Measurements from ENCODE around the gene KRTAP5-7. TPM values are rescaled to one million over a fixed set of nuclear protein-coding genes. Genes with fewer than 3 reads are reported as not detected.

KRTAP5-7 gene
- total and polyA plus RNA-seq, 2 donors (not counting 3 experiments of a cell fraction or from before 2014, with no cell fraction given): 0.07 TPM; not detected in 1

DNA sequence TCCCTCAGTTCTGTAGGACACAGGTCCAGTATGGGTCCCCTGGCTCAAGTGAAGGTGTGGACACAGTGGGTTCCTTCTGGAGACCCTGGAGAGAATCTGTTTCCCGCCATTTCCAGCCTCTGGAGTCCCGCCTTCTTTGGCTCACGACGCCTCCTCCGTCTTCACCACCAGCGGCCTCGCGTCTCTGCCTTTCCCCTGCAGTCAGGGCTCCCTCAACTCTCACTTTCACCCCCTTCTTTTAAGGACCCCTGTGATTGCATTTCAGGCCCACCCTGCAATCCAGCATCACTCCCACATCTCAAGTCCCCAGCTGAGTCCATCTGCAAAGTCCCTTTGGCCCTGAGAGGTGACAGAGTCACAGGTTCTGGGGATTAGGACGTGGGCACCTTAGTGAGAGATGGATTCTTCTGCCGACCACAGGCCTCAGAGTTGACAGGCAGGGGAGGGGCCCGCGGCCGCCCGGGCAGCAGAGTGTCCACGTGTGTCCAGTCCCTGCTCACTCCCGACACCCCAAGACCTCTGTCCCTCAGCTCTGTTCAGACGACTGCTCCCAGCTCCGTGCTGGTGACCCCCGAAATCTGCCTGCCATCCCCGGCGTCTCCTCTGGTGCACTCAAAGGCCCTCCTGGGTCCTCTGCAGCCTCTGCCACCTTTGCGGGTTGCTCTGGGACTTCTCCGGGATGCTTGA, 36.9 kb upstream of the KRTAP5-7 start:
- H2AFZ ChIP-seq (ENCODE audit: low read depth, low read length): no peak overlapping the region
- no peaks in the 10 kb centered on the region for H3K27me3 ChIP-seq (ENCODE audit: control insufficient read depth in 2 of 2, insufficient read depth in 2 of 2, low read length in 2 of 2)
- H3K9me1 ChIP-seq (replicated peaks; ENCODE audit: control insufficient read depth, extremely low read depth, insufficient read depth, low read length): no peaks in the 10 kb centered on the region
- no peaks in the 10 kb centered on the region for H4K20me1 ChIP-seq (replicated peaks; ENCODE audit: control insufficient read depth, extremely low read depth, insufficient read depth, low read length)
- CTCF ChIA-PET: no interaction called here
- H3K36me3 ChIP-seq (ENCODE audit: control insufficient read depth in 2 of 2, extremely low read depth in 1 of 2, insufficient read depth in 2 of 2, low read length in 2 of 2): peaks cover 4 to 25% of the 10 kb centered on the region in 2 experiments
- no peaks in the 10 kb centered on the region for H3K79me2 ChIP-seq (ENCODE audit: control insufficient read depth, insufficient read depth, low read length)
- FAIRE-seq (no peak), DNase-seq (ENCODE audit: low read depth, low spot score) (no peak)
- no peak overlapping the region for H3K9ac ChIP-seq (replicated peaks; ENCODE audit: extremely low read depth, insufficient read depth, low read length)
- TF ChIP-seq JUN (IDR thresholded peaks at IDR 0.05; ENCODE audit: borderline replicate concordance, insufficient read depth, insufficient read length, low read depth) (no peak), POLR2A (IDR thresholded peaks at IDR 0.05; ENCODE audit: low read depth, low read length) (peak; percentile 18)
- peak overlapping the region; percentile 78 for H3K27ac ChIP-seq (ENCODE audit: insufficient read depth, low read depth, low read length)
- no peak overlapping the region for H3K4me3 ChIP-seq (replicated peaks in 1 of 3; ENCODE audit: insufficient read depth in 1 of 3, low read depth in 1 of 3, low read length in 3 of 3)
- no TSS peak for BruUV-seq (replicated peaks)
- dilution Hi-C loops (cut with MboI; ENCODE audit: extremely low pct_ligation_motif_present, low sequenced_read_pairs) (no loop called here), intact Hi-C loops (cut with micrococcal nuclease) (no loop called here)
- H3K9me3 ChIP-seq (replicated peaks; ENCODE audit: control insufficient read depth, insufficient read depth, low read length): no peaks in the 10 kb centered on the region
- POLR2A ChIA-PET: interaction anchor here (1.0 kb wide), 1 partner anchor 37 kb away, joined by 3 read pairs; the partner anchor contains the start of gene NADSYN1
- no peak overlapping the region for H3K4me2 ChIP-seq (ENCODE audit: insufficient read depth, low read length)
- H3K4me1 ChIP-seq (ENCODE audit: control insufficient read depth, extremely low read depth, insufficient read depth, low read length): peaks cover 25% of the 10 kb centered on the region

DNA sequence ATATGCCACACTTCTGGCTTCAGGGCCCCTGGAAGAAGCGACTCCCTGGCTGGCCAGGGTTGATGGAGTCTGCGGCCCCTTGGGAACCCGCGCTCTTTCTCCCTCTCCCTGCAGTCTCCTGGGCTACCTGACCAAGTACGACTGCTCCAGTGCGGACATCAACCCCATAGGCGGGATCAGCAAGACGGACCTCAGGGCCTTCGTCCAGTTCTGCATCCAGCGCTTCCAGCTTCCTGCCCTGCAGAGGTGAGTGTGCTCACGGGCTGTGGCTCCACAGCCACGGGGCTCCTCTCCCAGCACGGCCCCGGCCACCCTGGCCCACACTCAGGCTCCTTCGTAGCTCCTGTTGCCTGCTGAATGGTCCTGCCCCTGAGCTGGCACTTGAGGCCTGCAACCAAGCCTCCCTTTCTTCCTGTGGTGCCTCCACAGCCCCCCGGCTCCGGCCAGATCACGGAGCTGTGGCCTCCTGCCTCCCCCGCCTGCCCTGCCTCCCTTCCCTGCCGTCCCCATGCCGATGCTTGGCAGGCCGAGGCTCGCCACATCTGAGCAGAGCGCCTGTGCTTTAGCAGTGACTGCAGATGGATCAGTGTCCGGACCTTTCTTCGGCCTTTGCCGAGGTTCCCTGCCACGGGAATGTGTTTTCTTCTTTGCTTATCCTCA, 36.2 kb upstream of the KRTAP5-7 start:
- Histone ChIP-seq H3K36me3 (ENCODE audit: control insufficient read depth in 2 of 2, extremely low read depth in 1 of 2, insufficient read depth in 2 of 2, low read length in 2 of 2) (peaks cover 6 to 22% of the 10 kb centered on the region in 2 experiments), H4K20me1 (replicated peaks; ENCODE audit: control insufficient read depth, extremely low read depth, insufficient read depth, low read length) (no peaks in the 10 kb centered on the region), H3K9ac (replicated peaks; ENCODE audit: extremely low read depth, insufficient read depth, low read length) (no peak overlapping the region), H3K4me2 (ENCODE audit: insufficient read depth, low read length) (no peak overlapping the region), H3K9me3 (replicated peaks; ENCODE audit: control insufficient read depth, insufficient read depth, low read length) (no peaks in the 10 kb centered on the region), H3K4me3 (replicated peaks in 1 of 3; ENCODE audit: insufficient read depth in 1 of 3, low read depth in 1 of 3, low read length in 3 of 3) (no peak overlapping the region), H2AFZ (ENCODE audit: low read depth, low read length) (no peak overlapping the region), H3K27me3 (ENCODE audit: control insufficient read depth in 2 of 2, insufficient read depth in 2 of 2, low read length in 2 of 2) (no peaks in the 10 kb centered on the region), H3K9me1 (replicated peaks; ENCODE audit: control insufficient read depth, extremely low read depth, insufficient read depth, low read length) (no peaks in the 10 kb centered on the region), H3K4me1 (ENCODE audit: control insufficient read depth, extremely low read depth, insufficient read depth, low read length) (peaks cover 25% of the 10 kb centered on the region), H3K27ac (ENCODE audit: insufficient read depth, low read depth, low read length) (no peak overlapping the region), H3K79me2 (ENCODE audit: control insufficient read depth, insufficient read depth, low read length) (no peaks in the 10 kb centered on the region)
- FAIRE-seq: no peak
- no peak for DNase-seq (ENCODE audit: low read depth, low spot score)
- ChIA-PET POLR2A (no interaction called here), CTCF (no interaction called here)
- BruUV-seq (replicated peaks): no TSS peak
- intact Hi-C loops (cut with micrococcal nuclease): no loop called here
- TF ChIP-seq CTCF (IDR thresholded peaks at IDR 0.05; ENCODE audit: extremely low read depth in 1 of 2, insufficient read depth in 1 of 2, low read depth in 1 of 2, low read length in 2 of 2) (no peak), JUN (IDR thresholded peaks at IDR 0.05; ENCODE audit: borderline replicate concordance, insufficient read depth, insufficient read length, low read depth) (no peak), POLR2A (IDR thresholded peaks at IDR 0.05; ENCODE audit: low read depth, low read length) (no peak), FOS (IDR thresholded peaks at IDR 0.05; ENCODE audit: borderline replicate concordance, insufficient read depth, low read length) (no peak)
- dilution Hi-C loops (cut with MboI; ENCODE audit: extremely low pct_ligation_motif_present, low sequenced_read_pairs): no loop called here

Measured in endothelial cell of umbilical vein (primary cell).